GM13977 (cell line): ENCODE data around the gene BCAP31.
"Not testable (repeated sequence)": the region's sequence is repeated elsewhere in the genome, so short reads cannot be mapped to it uniquely, and the experiment has no call there.

Experiments
- DNase-seq: peaks from one replicate; pipeline ENCODE4 v3.0.0; 2012; ENCODE audit warnings: low spot score
- in situ Hi-C: fragments of 300-500 bp; cut with MboI; formaldehyde crosslinking; loops from one replicate; pipeline ENCODE4 v1.12.0; 2022; ENCODE audit warnings: low sequenced_read_pairs, low pct_unique_long_range_greater_than_20kb, mixed read lengths, inconsistent platforms; ENCODE audit not compliant: unreplicated experiment
- TF ChIP-seq, protein P1 (sequence below): IDR thresholded peaks from 2 replicates; pipeline ENCODE4 v1.5.1; 2012; ENCODE audit warnings: mild to moderate bottlenecking, control low read depth; ENCODE audit not compliant: insufficient read depth; ENCODE audit errors: extremely low read depth, missing control alignments

The BCAP31 gene

DNA sequence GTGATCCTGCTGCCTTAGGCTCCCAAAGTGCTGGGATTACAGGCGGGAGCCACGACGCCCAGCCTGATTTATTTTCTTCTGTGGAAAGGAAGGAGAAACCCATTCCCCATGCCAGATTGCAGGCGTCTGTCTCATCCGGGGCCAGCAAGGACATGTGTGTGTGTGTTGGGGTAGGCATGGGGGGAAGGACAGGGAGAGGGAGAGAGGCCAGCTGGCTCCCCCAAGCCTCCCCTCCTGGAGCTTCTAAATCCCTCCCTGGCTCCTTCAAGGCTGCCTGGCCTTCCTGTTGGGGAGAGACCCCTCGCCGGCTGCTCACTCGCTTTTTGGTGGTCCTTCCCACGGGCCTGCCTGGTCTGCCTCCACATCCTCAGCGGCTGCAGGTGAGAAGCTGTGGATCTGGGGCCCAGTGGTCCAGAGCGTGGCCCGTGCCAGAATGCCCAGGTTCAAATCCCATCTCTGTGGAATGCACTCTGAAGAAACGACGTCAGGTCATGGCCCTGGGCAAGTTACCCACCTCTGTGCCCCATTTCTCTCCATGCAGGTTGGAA lies 38.5 kb upstream of the BCAP31 start:
- DNase-seq = no peak
- TF ChIP-seq, protein P1, sequence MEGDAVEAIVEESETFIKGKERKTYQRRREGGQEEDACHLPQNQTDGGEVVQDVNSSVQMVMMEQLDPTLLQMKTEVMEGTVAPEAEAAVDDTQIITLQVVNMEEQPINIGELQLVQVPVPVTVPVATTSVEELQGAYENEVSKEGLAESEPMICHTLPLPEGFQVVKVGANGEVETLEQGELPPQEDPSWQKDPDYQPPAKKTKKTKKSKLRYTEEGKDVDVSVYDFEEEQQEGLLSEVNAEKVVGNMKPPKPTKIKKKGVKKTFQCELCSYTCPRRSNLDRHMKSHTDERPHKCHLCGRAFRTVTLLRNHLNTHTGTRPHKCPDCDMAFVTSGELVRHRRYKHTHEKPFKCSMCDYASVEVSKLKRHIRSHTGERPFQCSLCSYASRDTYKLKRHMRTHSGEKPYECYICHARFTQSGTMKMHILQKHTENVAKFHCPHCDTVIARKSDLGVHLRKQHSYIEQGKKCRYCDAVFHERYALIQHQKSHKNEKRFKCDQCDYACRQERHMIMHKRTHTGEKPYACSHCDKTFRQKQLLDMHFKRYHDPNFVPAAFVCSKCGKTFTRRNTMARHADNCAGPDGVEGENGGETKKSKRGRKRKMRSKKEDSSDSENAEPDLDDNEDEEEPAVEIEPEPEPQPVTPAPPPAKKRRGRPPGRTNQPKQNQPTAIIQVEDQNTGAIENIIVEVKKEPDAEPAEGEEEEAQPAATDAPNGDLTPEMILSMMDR = no peak
- in situ Hi-C loops = no loop called here

DNA sequence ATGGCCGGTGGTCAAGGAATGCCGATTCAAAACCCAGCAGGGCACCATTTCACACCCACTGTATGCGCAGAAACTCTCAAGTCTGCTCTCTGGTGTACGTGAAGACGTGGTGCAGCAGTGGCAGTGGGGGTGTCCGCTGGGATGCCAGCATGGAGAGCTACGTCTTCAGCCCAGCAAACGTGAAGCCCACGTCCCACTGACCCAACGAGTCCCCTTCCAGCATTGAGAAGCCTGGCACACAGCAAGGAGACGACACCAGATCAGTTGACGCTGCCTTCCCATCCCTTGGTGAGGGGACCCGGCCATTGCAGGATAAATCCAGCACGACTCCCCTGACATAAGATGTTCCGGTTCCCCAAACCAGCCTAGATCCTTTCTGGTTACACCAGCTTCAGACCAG lies 37.7 kb upstream of the BCAP31 start:
- TF ChIP-seq, protein P1 = no peak
- in situ Hi-C loops = no loop called here
- DNase-seq = no peak

DNA sequence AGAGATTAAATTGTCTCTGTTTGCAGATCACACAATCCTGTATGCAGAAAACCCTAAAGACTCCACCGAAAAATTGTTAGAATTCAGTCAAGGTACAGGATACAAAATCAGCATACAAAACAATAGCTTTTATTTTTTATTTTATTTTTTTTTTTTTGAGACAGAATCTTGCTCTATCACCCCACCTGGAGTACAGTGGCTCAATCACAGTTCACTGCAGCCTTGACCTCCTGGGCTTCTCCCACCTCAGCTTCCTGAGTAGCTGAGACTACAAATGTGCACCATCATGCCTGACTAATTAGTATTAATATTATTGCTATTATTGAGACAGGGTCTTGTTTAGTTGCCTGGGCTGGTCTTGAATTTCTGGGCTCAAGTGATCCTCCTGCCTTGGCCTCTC lies 30.9 kb upstream of the BCAP31 start:
- DNase-seq = no peak
- in situ Hi-C loops = loop anchor here (10.0 kb wide), 1 partner anchor 190 kb away; the partner anchor contains the start of gene RENBP
- TF ChIP-seq, protein P1 = no peak

DNA sequence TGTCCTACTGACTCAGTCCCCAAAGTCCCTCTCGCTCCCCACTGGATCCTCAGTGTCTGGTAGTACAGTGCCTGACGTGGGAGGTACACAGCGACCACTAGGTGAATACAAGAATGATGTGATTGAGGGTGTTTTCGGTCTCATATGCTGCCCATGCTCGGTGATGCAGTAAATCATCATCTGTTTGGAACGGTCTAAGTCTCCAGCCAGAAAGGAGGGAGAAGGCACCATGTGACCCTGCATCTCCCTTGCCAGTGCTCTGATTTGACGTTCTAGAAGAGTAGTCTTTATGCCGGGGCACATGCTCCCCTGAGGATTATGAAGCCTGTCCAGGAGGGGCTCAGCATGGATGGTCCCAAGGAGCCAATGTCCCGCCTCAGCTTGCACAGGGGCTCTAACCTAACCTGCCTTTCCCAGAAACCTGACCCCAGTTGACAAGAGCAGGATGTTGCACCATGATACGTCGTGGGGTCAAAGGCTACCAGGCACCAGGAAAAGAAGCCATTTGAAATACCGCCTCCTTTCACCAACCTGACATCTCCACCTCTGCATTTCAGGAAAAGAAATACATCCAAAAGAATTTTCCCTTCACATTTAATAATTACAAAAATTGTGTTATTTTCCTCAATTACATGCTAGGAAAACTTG lies 26.1 kb upstream of the BCAP31 start:
- in situ Hi-C loops = loop anchor here (10.0 kb wide), 1 partner anchor 195 kb away; the partner anchor contains the start of gene RENBP
- TF ChIP-seq, protein P1 = no peak
- no peak for DNase-seq

DNA sequence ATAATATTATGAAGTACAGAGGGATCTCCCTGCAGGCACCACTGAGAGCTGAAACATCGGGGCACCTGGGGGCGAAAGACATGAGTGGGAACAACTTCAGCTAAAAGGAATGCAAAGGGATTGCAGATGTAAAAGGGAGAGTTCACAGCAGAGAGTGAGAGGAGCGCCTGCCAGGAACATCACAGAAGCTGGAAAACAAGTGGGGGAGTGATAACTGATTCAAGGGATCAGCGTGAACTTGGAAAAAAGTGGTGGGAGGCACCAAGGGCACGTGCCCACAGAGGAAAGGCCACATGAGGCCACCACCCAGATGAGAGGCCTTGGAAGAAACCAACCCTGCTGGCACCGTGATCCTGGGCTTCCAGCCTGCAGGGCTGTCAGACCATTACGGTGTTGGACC lies 24.8 kb upstream of the BCAP31 start:
- DNase-seq, in situ Hi-C loops: not testable (repeated sequence)

DNA sequence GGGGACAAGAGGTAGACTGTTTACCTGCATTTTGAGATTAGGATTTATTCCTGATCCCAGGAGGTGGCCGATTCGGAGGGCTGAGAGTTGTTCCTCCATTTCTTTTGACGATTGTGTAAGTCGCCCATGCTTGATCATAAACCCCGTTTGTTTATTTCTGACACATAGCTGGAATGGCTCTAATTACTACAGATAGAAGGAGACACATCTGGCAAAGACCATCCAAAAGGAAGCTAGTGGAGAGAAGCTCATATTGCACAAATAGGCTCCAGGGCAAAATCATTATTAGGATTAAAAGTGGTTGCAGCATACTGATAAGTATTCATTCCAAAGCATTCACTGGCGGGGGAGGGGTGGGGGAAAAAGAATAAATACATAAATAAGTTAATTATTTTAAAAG lies 22.8 kb upstream of the BCAP31 start:
- DNase-seq, in situ Hi-C loops: not testable (repeated sequence)

DNA sequence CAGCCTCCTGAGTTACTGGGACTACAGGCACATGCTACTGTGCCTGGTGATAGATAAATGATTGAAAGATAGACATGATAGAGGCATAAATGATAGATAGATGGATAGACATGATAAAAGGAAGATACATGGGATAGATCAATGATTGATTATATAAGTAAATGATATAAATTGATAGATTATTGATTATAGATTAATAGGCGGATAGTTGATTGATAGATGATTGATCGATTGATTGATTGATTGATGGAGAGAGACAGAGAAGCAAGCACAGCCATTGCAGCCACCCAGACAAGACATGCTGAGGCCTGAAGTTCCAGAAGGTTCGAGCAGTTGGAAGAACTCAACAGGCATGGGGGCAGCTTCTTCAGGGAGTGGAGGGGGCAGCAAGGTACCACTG lies 22.2 kb upstream of the BCAP31 start:
- no peak for DNase-seq
- in situ Hi-C loops = no loop called here
- TF ChIP-seq, protein P1 = no peak

DNA sequence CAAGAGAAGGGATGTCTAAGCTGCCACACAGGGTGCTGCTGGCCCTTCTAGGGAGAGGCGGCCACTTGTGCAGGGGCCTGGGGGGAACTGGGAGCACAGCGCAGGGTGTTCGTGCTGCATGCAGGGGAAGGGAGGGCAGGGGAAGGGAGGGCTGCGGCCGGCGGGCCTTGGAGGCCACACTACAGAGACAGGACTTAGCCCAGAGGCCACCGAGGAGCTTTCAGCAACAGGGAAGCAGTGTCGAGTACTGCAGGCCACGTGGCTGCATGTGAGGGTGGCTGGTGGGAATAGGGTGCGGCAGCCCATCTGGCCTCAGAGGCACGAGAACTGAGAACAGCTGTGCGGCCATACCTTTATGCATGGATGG lies 20.9 kb upstream of the BCAP31 start:
- in situ Hi-C loops, DNase-seq: not testable (repeated sequence)
